ENCODE results near the gene BAG3.

DNA sequence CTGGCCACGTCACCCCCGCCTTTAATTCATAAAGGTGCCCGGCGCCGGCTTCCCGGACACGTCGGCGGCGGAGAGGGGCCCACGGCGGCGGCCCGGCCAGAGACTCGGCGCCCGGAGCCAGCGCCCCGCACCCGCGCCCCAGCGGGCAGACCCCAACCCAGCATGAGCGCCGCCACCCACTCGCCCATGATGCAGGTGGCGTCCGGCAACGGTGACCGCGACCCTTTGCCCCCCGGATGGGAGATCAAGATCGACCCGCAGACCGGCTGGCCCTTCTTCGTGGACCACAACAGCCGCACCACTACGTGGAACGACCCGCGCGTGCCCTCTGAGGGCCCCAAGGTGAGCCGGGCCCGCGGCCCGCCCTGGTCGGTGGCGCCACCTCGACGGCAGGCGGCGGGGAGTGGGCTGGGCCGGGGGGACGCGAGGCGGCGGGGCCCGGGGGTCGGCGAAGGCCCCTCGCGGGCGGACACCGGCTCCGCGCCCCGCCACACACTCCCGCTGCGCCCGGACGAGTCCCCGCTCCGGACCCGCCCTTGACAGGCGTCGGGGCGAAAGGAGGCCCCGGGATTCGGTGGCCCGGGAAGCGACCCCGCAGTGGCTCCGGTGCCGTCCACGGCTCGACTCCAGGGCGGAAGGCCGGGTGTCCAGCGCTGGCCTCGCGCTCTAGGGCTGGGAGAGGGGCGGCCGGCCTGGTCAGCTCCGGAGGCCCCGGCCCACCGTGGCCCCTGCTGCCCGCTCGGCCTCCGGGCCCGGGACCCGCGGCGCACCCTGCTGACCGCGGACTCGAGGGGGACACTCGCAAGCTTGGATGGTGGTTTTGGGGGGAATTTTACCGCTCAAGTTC is 557 bp downstream of the BAG3 start:
- TF ChIP-seq, protein P1, sequence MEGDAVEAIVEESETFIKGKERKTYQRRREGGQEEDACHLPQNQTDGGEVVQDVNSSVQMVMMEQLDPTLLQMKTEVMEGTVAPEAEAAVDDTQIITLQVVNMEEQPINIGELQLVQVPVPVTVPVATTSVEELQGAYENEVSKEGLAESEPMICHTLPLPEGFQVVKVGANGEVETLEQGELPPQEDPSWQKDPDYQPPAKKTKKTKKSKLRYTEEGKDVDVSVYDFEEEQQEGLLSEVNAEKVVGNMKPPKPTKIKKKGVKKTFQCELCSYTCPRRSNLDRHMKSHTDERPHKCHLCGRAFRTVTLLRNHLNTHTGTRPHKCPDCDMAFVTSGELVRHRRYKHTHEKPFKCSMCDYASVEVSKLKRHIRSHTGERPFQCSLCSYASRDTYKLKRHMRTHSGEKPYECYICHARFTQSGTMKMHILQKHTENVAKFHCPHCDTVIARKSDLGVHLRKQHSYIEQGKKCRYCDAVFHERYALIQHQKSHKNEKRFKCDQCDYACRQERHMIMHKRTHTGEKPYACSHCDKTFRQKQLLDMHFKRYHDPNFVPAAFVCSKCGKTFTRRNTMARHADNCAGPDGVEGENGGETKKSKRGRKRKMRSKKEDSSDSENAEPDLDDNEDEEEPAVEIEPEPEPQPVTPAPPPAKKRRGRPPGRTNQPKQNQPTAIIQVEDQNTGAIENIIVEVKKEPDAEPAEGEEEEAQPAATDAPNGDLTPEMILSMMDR (IDR thresholded peaks at IDR 0.05 in 8 of 11, conservative IDR thresholded peaks at IDR 0.05 in 3 of 11), result no peak
- TF ChIP-seq POLR2A (IDR thresholded peaks at IDR 0.05) (no peak), POLR2AphosphoS5 (IDR thresholded peaks at IDR 0.05) (peak in 1 of 3 donors; percentile 3)
